Peyer's patch (tissue), 4 donors: ENCODE measurements around the gene KRT32.

Experiments
- CTCF ChIP-seq, 6 experiments: fragments of 450-650 bp in 4 of 6; fragments of 200-600 bp in 2 of 6; sonication (generic) in 1 of 6; IDR thresholded peaks; one replicate each; pipeline ENCODE4 v1.5.1; 2017 to 2019; ENCODE audit warnings: antibody characterized with exemption in 6 of 6, mild to moderate bottlenecking in 3 of 6, moderate library complexity in 1 of 6
- POLR2A ChIP-seq, 2 donors: fragments of 450-650 bp; IDR thresholded peaks; one replicate each; pipeline ENCODE4 v1.5.1; 2017; ENCODE audit warnings: antibody characterized with exemption in 2 of 2, mild to moderate bottlenecking in 2 of 2, moderate library complexity in 2 of 2

GRCh38 chr17:41442739-41443138 is 24.4 kb downstream of the KRT32 start:
- no peak for TF ChIP-seq CTCF (IDR thresholded peaks at IDR 0.05)
- no peak for TF ChIP-seq POLR2A (IDR thresholded peaks at IDR 0.05)
